ENCODE data around the gene DTNA.
"Not testable (repeated sequence)": the region's sequence is repeated elsewhere in the genome, so short reads cannot be mapped to it uniquely, and the experiment has no call there.

DTNA gene

GRCh38 chr18:34725737-34726136 lies 15.6 kb downstream of the DTNA start:
- not testable (repeated sequence) for DNase-seq (ENCODE audit: low read depth in 2 of 2)

DNA sequence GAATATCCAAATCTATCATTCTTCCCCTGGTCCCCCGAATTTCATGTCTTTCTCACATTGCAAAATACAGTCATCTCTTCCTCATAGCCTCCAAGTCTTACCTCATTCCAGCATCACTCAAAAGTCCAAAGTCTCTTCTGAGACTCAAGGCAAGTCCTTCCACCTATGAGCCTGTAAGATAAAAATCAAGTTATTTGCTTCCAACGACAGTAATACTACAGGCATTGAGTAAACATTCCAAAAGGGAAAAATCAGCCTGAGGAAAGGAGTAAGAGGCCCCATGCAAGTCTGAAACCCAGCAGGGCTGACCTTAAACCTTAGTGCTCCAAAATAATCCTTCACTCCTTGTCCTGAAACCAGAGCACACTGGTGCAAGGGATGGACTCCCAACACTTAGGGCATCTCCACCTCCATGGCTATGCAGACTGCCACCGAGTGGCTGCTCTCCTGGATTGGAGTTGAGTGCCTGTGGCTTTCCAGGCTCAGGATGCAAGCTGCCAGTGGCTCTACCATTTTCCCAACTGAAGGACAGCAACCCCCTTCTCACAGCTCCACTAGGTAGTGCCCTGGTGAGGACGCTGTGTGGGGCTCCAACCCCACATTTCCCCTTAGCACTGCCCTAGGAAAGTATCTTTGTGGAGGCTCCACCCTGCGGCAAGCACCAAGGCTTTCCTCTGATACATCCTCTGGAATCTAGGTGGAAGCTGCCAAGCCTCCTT lies 16.3 kb downstream of the DTNA start:
- no peak for DNase-seq (ENCODE audit: low read depth in 2 of 2)

DNA sequence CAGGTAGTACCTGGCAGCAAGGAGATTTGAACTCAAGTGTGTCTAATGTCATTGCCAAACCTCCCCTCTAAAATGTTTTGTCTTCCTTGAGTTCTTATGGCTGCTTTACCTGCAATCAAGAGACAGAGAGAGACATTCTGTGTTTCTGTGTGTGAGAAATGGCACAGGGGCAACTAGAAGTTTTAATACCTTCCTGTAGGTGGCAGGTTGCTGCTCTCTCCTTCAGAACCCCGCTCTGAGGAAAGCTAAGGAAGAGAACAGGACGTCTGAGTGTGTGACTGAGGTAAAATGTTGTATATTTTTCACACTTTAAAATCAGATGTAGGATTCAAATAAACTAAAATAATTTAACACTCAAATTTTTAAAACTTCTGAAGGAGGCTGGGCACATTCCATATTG lies 19.2 kb downstream of the DTNA start:
- DNase-seq (ENCODE audit: low read depth in 2 of 2), result no peak

DNA sequence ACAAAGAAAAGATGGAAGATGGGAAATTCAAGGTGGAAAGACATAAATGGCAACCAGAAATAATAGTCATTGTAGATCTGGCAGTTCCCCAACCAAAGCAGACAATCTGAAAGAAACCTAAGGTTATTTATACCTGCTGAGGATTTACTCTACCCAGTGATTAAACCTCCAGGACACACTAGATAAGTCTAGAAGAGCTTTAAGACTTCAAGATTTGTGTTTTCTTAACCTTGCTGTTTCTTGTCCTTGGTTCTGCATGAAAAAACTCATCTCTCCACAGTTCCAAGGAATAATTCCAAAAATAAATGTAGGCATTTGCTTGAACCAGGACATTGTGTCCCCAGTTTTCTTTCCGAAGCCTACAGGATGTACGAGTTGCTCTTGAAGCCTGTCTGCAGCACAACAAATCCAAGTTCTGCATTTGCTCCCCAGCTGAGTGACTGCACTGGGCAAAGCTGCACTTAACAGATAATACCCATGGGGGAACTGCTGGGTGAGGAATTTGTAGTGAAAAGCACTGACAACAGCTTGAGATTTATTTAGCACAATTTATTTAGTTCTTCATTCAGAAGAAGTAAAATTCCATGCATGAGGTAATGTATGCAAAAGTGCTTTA lies 19.8 kb downstream of the DTNA start:
- DNase-seq (ENCODE audit: low read depth in 2 of 2), result no peak

- no peak for DNase-seq (ENCODE audit: low read depth in 2 of 2)
Measured at GRCh38 chr18:34730774-34731173, 20.7 kb downstream of the DTNA start.

DNA sequence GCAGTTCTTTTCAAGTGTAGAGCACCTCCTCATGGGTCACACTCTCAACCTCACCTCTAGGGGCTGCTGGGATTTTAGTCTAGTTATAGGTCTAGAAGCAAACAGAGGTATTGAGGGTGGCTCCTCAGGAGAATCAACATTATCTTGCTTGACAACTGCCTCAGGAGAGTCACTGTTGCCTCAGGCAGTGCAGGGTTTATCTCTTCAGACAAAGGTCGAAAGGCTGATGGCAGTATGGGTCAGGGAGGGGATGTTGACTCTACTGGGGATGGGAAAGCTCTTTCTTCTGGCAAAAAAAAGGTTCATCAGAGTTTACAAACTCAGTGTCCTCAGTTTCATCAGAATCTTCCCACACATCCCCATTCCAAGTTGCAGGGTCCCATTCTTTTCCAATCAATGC lies 24.0 kb downstream of the DTNA start:
- no peak for DNase-seq (ENCODE audit: low read depth in 2 of 2)

- DNase-seq (ENCODE audit: low read depth in 2 of 2), result not testable (repeated sequence)
Measured at GRCh38 chr18:34734526-34734925, 24.4 kb downstream of the DTNA start.

DNA sequence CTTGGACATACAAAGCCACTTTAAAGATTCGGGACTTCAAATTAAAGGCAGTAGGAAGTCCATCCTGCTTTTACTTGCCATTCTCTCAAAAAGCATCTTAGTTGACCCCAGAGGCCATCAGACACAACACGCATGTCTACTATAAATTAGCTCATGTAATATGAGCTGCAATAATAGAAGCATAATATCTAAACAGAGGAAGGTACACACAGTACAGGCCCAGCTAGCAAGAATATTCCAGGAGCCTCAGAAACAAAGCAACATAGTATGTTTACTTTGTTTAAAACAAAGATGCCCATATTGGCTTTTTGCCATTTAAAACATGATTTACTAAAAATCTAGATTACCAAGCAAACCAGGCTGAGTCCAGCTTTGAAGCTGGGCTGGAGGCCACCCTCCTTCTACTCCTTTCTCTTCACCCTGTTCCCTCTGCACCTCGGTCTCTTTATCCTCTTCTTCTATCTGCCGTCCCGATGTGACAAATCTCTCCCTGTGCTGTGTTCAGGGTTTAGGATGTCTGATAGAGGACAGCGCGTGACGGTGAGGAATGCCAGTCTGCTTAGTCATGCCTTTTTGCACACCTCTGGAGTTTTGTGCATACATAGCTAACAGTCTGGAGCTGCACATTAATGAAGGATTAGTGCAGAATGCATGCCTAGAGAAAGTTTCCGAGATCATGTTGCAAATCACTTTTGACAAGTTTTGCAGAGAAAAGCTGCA lies 28.2 kb downstream of the DTNA start:
- DNase-seq (ENCODE audit: low read depth in 2 of 2), result no peak

- DNase-seq (ENCODE audit: low read depth in 2 of 2), result no peak
Measured at GRCh38 chr18:34740101-34740500, 30.0 kb downstream of the DTNA start.

DNA sequence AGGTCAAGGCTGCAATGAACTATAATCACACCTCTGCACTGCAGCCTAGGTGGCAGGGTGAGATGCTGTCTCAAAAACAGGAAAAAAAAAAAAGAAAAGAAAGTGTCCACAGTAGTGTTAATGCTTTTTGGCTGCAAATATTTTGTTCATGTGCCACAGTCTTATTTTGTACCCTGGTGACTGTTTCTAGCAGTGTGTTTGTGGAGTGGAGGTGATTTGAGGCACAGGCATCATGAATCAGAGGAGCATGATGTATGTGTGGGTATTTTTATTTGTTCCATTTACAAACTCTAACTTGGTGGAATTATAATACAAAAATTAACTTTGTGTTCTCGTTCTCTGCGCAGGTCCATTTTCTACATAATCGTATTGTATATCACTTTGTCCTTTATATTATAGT lies 30.6 kb downstream of the DTNA start:
- DNase-seq (ENCODE audit: low read depth in 2 of 2), result no peak

DNA sequence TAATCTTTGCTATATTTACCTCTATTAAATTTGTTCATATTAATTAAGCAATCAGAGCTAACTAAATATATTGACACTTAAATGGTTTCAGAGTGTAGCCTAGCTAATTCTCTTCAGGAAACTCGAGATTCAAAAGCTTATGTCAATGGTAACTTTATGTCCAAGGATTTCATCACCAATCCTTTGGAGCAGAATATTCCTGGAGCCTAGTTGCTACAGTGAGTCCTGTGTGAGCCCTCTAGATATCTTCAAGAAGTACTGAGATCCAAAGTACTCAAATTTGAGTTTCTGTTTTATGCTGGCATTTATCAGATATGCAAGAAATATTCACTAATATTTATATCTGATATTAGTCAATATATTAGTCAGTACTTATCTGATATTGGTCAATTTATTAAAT lies 31.3 kb downstream of the DTNA start:
- no peak for DNase-seq (ENCODE audit: low read depth in 2 of 2)

DNA sequence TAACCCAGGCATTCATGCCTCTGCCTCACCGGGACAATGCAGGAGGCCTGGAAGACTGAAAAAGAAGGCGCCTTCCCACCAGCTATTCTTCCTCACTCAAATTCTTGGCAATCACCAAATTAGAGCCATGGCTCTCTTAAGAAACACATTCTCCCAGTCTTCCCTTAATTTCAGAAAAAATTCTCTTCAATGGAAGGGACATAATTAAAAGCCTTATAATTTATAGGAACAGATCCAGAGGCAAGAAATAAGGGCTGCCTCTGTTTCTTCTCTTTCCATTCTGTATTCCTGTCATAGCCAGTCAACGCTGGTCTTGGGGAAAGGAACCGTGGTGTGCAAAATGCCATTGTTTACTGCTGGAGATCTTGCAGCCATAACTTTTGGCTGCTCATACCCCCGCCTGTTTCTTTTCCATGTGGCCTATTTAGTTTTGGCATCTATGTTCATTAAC lies 32.8 kb downstream of the DTNA start:
- DNase-seq (ENCODE audit: low read depth in 2 of 2), result no peak

DNA sequence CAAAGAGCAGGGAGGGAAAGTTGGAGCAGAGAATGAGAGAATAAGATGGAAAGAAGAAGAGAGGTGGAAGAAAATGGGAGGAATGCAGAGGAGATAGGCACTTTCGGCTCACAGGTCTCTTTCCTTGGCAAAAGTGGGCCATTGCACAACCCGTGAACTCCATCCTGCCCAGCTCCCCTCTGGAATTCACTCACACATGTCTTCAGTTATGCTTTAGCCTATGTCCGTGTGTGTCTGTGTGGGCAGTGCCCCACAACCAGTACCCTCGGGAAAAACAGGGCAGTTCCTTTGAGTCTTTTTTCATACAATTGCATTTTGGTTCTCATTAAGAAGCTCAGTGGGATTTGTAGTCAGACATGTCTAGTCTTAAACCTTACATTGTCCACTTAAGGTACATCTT lies 34.5 kb downstream of the DTNA start:
- no peak for DNase-seq (ENCODE audit: low read depth in 2 of 2)

- DNase-seq (ENCODE audit: low read depth in 2 of 2), result no peak
Measured at GRCh38 chr18:34746614-34747013, 36.5 kb downstream of the DTNA start.

- DNase-seq (ENCODE audit: low read depth in 2 of 2), result no peak
Measured at GRCh38 chr18:34749721-34750120, 39.6 kb downstream of the DTNA start.

- no peak for DNase-seq (ENCODE audit: low read depth in 2 of 2)
Measured at GRCh38 chr18:34752056-34752455, 42.0 kb downstream of the DTNA start.

- no peak for DNase-seq (ENCODE audit: low read depth in 2 of 2)
Measured at GRCh38 chr18:34754300-34754699, 44.2 kb downstream of the DTNA start.

DNA sequence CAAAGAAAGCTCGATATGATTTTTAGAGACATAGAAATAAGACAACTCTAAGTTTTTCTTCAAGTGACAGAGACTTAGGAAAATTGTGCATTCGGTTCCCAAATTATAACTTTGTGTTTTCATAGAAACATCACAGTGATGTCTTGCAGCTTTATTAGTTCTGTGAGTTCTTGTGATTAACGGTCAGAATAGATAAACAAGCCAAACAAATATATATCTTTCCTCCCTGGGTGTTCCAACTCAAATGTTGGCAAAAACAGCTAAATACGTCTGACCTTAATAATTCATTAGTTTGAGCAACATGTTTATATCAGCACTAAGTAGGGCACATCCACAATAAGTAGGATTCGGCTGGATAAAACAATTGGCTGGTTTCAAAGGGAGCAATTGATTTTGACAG lies 47.6 kb downstream of the DTNA start:
- no peak for DNase-seq (ENCODE audit: low read depth in 2 of 2)

- DNase-seq (ENCODE audit: low read depth in 2 of 2), result no peak
Measured at GRCh38 chr18:34758378-34758948, 48.4 kb downstream of the DTNA start.

DNA sequence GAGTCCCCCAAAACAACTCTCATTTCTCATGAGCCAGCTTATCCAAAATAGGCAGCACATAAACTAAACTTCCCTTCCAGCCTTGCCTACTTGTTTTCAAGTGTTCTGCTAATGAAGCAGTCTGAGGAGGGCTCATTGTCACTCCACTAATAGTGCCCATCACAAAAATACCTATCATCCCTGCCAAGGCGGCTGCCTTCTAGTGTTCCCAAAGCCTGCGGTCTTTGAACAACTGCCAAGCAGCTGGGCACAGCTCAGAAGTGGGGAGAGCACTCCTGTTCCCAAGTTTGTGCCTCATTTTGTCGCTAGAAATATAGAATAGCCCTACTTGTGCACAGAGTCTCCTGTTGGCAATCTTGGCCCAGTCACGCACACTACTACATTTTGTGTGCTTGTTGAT lies 50.3 kb downstream of the DTNA start:
- no peak for DNase-seq (ENCODE audit: low read depth in 2 of 2)

DNA sequence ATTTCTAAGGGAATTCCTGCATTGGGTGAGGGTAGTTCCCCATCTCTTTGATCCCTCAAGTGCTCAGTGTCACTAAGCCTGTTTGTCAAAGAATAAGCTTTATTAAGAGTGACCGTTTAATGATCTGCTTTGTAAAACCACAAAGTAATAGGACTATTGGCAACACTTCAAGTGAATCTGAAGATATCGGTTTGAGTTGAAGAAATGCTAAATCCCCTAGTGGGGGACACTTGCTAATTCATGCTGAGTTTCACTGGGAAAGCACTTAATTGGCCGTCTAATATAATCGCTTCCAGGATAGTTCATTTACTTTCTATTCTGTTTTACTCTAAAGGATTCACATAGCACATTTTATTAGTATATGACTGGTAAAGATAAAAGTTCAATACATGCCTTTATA lies 54.4 kb downstream of the DTNA start:
- DNase-seq (ENCODE audit: low read depth in 2 of 2), result no peak

GRCh38 chr18:34767601-34768027 lies 57.5 kb downstream of the DTNA start:
- no peak for DNase-seq (ENCODE audit: low read depth in 2 of 2)

- no peak for DNase-seq (ENCODE audit: low read depth in 2 of 2)
Measured at GRCh38 chr18:34771958-34772357, 61.9 kb downstream of the DTNA start.
